ENCODE measurements around the gene EFTUD2.

- TF ChIP-seq ZNF121 (tag by site-specific recombination; IDR thresholded peaks at IDR 0.05) (no peak), ZNF292 (tag by site-specific recombination; IDR thresholded peaks at IDR 0.05; ENCODE audit: borderline replicate concordance, low read depth) (no peak), ZIC2 (tag by site-specific recombination; IDR thresholded peaks at IDR 0.05) (no peak), ZNF529 (tag by site-specific recombination; IDR thresholded peaks at IDR 0.05; ENCODE audit: insufficient replicate concordance) (no peak), ZNF184 (tag by site-specific recombination; IDR thresholded peaks at IDR 0.05) (no peak), ZNF626 (tag by site-specific recombination; IDR thresholded peaks at IDR 0.05) (no peak), ZFP41 (tag by site-specific recombination; IDR thresholded peaks at IDR 0.05; ENCODE audit: borderline replicate concordance) (no peak), ZNF623 (tag by site-specific recombination; IDR thresholded peaks at IDR 0.05) (no peak), ZNF24 (tag by site-specific recombination; IDR thresholded peaks at IDR 0.05) (no peak), ZNF302 (tag by site-specific recombination; IDR thresholded peaks at IDR 0.05; ENCODE audit: low read depth) (no peak), BCL11A (tag by site-specific recombination; IDR thresholded peaks at IDR 0.05; ENCODE audit: low read depth) (no peak), ZNF768 (tag by site-specific recombination; IDR thresholded peaks at IDR 0.05) (no peak)
- TF ChIP-seq, protein P1, sequence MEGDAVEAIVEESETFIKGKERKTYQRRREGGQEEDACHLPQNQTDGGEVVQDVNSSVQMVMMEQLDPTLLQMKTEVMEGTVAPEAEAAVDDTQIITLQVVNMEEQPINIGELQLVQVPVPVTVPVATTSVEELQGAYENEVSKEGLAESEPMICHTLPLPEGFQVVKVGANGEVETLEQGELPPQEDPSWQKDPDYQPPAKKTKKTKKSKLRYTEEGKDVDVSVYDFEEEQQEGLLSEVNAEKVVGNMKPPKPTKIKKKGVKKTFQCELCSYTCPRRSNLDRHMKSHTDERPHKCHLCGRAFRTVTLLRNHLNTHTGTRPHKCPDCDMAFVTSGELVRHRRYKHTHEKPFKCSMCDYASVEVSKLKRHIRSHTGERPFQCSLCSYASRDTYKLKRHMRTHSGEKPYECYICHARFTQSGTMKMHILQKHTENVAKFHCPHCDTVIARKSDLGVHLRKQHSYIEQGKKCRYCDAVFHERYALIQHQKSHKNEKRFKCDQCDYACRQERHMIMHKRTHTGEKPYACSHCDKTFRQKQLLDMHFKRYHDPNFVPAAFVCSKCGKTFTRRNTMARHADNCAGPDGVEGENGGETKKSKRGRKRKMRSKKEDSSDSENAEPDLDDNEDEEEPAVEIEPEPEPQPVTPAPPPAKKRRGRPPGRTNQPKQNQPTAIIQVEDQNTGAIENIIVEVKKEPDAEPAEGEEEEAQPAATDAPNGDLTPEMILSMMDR (tag by site-specific recombination; IDR thresholded peaks at IDR 0.05), result no peak
- TF ChIP-seq, protein P2, sequence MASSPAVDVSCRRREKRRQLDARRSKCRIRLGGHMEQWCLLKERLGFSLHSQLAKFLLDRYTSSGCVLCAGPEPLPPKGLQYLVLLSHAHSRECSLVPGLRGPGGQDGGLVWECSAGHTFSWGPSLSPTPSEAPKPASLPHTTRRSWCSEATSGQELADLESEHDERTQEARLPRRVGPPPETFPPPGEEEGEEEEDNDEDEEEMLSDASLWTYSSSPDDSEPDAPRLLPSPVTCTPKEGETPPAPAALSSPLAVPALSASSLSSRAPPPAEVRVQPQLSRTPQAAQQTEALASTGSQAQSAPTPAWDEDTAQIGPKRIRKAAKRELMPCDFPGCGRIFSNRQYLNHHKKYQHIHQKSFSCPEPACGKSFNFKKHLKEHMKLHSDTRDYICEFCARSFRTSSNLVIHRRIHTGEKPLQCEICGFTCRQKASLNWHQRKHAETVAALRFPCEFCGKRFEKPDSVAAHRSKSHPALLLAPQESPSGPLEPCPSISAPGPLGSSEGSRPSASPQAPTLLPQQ (tag by site-specific recombination; IDR thresholded peaks at IDR 0.05), result no peak
Measured at GRCh38 chr17:44927696-44928095, 28.5 kb upstream of the EFTUD2 start.

Data from HEK293 (cell line).